ENCODE measurements around the gene TOR4A.
A peak's percentile ranks its signal among the peaks of the same experiment; 100 is the strongest.

Gene TOR4A

DNA sequence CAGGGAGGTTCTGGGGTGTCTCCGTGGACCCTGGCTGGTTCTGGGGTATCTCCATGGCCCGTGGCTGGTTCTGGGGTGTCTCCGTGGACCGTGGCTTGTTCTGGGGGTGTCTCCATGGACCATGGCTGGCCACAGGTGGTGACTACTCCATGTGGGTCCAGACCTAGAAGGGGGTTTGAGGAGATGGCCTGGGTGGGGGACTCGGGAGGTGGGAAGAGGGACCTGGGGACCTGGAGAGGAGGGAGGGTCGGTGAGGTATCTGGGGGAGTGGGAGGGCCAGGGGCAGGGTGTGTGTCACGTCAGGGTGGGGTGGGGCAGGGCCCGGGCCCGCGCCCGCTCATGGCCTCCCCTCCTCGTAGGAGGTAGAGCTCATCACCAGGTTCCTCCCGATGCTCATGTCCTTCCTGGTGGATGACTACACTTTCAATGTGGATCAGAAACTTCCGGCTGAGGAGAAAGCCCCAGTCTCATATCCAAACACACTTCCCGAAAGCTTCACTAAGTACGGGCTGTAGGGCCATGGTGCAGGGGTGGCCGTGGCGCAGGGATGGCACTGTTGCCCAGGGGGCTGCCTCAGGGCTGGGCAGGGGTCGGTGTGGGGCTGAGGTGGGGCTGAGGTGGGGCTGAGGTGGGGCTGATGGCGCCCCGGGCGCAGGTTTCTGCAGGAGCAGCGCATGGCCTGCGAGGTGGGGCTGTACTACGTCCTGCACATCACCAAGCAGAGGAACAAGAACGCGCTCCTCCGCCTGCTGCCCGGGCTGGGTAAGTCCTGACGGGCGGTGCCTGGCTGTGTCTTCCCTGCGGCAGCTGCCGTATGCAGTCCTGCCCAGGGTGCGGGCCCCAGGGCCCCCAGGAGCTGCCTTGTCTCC is 10.7 kb upstream of the TOR4A start:
- no peaks in the 10 kb centered on the region for H3K27me3 ChIP-seq (ENCODE audit: low read depth)
- no peaks in the 10 kb centered on the region for H3K4me1 ChIP-seq
- in situ Hi-C loops (cut with MboI; ENCODE audit: low sequenced_read_pairs) = no loop called here
- no peak for DNase-seq (ENCODE audit: low spot score in 2 of 2)
- H3K36me3 ChIP-seq (replicated peaks) = peaks cover 52% of the 10 kb centered on the region
- H3K9me3 ChIP-seq = no peaks in the 10 kb centered on the region
- no peak overlapping the region for H3K4me3 ChIP-seq

DNA sequence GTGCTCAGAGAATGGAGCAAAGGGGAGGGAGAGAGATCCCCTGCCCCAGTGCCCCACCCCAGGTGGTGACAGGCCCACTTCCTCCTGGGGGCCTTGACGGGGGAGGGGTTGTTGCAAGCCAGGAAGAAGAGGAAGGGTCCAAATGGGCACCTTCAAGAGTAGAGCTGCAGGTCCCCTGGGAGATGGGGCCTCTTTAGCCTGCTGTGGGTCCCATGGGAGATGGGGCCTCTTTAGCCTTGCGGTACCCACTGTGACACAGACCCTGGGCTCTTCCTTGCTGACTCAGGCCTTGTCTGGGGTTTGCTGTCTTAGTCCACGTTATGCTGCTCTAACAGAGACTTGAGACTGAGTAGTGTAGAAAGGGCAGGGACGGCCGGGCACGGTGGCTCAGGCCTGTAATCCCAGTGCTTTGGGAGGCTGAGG is 9.6 kb upstream of the TOR4A start:
- Histone ChIP-seq H3K4me1 (no peaks in the 10 kb centered on the region), H3K27me3 (ENCODE audit: low read depth) (no peaks in the 10 kb centered on the region), H3K4me3 (no peak overlapping the region), H3K9me3 (no peaks in the 10 kb centered on the region), H3K36me3 (replicated peaks) (peaks cover 61% of the 10 kb centered on the region)
- no peak for DNase-seq (ENCODE audit: low spot score in 2 of 2)
- in situ Hi-C loops (cut with MboI; ENCODE audit: low sequenced_read_pairs) = no loop called here

DNA sequence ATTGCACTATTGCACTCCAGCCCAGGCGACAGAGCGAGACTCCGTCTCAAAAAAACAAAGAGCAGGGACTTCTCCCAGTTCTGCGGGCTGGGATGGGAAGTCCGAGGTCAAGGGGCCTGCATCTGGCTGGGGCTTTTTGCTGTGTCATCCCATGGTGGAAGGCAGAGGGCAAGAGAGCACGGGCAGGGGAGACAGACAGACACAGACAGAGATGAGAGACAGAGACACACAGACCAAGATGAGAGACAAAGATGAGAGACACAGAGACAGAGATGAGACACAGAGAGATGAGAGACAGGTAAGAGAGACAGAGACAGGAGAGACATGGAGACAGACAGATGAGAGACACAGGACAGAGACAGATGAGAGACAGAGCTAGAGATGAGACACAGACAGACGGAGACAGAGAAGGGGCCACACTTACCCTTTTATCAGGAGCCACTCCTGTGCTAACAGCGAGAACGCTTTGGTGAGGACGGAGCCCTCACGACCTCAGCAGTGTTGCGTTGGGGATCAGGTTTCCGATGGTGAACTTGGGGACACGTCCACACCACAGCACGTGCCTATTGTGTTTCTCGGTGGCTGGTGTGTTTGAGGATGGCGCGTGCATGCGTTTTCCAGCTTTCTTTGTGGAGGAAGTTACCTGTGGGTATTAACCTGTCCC is 8.9 kb upstream of the TOR4A start:
- no peaks in the 10 kb centered on the region for H3K9me3 ChIP-seq
- H3K4me3 ChIP-seq = no peak overlapping the region
- in situ Hi-C loops (cut with MboI; ENCODE audit: low sequenced_read_pairs) = no loop called here
- no peak for DNase-seq (ENCODE audit: low spot score in 2 of 2)
- H3K27me3 ChIP-seq (ENCODE audit: low read depth) = no peaks in the 10 kb centered on the region
- H3K36me3 ChIP-seq (replicated peaks) = peaks cover 62% of the 10 kb centered on the region
- H3K4me1 ChIP-seq = no peaks in the 10 kb centered on the region

DNA sequence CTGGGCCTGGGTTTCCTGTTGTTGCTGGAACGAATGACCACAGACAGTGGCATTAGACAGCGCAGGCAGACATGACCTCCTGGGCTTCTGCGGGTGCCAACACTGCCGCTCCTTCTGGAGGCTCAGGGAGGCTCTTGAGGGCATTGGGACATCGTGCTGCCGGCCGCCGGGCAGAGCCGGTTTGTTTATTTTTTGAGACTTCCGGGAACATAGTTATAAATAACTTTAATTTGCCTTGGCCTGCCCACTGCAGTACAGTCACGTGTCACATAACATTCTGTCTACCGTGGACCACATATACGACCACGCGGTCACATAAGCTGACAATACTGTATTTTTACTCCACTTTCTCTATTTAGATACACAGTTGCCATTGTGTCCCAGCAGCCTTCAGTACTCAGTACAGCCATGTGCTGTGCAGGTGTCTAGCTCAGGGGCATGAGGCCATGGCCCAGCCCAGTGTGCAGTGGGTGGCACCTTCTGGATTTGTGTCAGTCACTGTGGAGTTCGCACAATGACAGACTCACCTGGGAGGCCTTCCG is 8.2 kb upstream of the TOR4A start:
- Histone ChIP-seq H3K4me1 (no peaks in the 10 kb centered on the region), H3K4me3 (no peak overlapping the region), H3K27me3 (ENCODE audit: low read depth) (no peaks in the 10 kb centered on the region), H3K9me3 (no peaks in the 10 kb centered on the region), H3K36me3 (replicated peaks) (peaks cover 56% of the 10 kb centered on the region)
- no peak for DNase-seq (ENCODE audit: low spot score in 2 of 2)
- in situ Hi-C loops (cut with MboI; ENCODE audit: low sequenced_read_pairs) = no loop called here

DNA sequence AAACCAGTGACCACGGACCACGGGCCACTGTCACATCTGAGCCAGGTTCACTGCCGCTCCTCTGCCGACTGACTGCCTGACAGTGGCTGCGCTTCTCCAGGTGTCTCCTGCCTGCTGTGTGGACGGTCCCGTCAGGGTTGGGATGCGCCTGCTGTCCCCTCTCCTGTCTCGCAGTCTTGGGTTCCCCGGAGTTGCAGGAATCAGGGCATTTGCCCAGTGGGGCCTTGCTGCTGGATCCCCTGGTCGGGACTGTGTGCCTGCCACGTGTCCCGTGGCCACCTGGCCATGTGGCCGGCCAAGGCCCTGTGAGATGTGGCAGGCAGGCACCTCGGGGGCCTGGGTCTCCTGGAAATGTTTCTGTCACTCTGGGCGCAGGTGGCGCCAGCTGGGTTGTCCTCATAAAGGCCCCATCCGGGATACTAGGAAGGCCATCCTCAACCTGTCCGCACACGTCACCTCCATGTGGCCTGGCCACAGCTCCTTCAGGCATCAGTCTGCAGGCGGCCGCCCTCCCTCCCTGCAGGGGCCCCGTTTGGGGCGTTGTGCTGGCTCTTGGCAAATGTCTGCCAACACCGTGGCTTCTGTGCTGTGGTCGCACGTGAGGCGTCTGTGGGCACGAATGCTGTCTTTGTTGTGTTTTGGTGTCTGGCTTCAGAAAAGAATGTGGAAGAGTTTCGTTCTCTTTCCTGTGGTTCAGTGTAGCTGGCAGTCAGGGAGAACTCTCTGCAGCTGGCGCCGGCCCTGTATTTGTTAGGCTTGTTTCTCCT is 6.4 kb upstream of the TOR4A start:
- DNase-seq (ENCODE audit: low spot score in 2 of 2) = no peak
- H3K4me3 ChIP-seq = no peak overlapping the region
- in situ Hi-C loops (cut with MboI; ENCODE audit: low sequenced_read_pairs) = no loop called here
- H3K9me3 ChIP-seq = no peaks in the 10 kb centered on the region
- peaks cover 43% of the 10 kb centered on the region for H3K36me3 ChIP-seq (replicated peaks)
- no peaks in the 10 kb centered on the region for H3K4me1 ChIP-seq
- H3K27me3 ChIP-seq (ENCODE audit: low read depth) = no peaks in the 10 kb centered on the region

DNA sequence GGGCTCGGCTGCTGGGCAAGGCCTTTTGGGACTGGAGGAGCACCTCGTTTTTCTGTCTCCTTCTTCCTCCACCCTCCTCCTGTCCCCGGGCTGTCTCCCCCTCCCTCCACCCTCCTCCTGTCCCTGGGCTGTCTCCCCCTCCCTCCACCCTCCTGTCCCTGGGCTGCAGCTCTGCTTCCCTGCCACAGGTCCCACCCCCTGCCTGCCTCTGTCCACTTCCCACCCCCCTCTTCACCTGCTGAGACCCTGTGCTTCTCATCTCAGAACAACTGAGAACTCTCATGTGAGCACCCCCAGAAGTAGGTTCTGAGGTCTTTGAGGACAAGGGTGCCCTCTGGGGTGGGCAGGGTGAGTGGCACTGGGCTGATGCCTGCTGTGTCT is 5.8 kb upstream of the TOR4A start:
- peaks cover 40% of the 10 kb centered on the region for H3K36me3 ChIP-seq (replicated peaks)
- no peak overlapping the region for H3K4me3 ChIP-seq
- in situ Hi-C loops (cut with MboI; ENCODE audit: low sequenced_read_pairs) = no loop called here

DNA sequence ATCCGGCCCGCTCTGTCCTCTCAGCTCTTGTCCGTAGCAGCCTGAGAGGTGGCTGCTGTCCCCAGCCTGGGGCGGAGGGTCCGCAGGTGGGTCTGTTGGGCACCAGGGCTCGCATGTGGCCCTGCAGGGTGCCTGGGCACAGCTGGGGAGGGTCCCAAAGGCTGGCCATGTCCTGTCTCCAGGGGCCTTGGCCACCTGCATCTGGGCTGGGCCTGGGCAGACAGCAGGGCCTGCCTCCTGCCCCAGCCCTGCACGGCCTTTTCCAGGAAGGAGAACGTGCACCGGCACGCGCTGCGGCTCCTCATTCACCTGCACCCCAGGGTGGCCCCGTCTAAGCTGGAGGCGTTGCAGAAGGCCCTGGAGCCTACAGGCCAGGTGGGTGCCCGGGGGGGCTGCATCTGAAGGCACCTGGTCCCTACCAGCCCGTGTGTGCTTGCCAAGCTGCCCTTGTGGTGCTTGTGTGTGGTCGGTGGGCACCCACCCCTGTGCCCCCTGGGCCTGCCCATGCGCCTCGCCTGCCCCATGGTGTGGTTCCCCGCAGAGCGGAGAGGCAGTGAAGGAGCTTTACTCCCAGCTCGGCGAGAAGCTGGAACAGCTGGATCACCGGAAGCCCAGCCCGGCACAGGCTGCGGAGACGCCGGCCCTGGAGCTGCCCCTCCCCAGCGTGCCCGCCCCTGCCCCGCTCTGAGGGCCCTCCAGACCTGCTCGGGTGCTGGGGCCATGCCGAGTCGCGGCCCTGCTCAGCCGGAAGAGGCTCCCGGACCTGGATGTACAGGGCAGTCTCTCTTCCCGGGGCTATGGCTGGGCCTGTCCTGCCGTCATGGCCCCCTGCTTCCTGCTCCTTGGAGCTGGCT is 5.1 kb upstream of the TOR4A start:
- Histone ChIP-seq H3K36me3 (replicated peaks) (peaks cover 40% of the 10 kb centered on the region), H3K4me1 (peaks cover 3% of the 10 kb centered on the region; the same call in 1 of the 2 replicates), H3K27me3 (ENCODE audit: low read depth) (no peaks in the 10 kb centered on the region), H3K9me3 (no peaks in the 10 kb centered on the region), H3K4me3 (no peak overlapping the region)
- in situ Hi-C loops (cut with MboI; ENCODE audit: low sequenced_read_pairs) = no loop called here
- no peak for DNase-seq (ENCODE audit: low spot score in 2 of 2)

More for the DNA sequence above, 5.8 kb upstream of the TOR4A start:
- H3K4me1 ChIP-seq = peaks cover 2% of the 10 kb centered on the region; the same call in 1 of the 2 replicates
- H3K27me3 ChIP-seq (ENCODE audit: low read depth) = no peaks in the 10 kb centered on the region
- peak in 1 of 2 experiments; percentile 6 for DNase-seq (ENCODE audit: low spot score in 2 of 2)
- no peaks in the 10 kb centered on the region for H3K9me3 ChIP-seq

DNA sequence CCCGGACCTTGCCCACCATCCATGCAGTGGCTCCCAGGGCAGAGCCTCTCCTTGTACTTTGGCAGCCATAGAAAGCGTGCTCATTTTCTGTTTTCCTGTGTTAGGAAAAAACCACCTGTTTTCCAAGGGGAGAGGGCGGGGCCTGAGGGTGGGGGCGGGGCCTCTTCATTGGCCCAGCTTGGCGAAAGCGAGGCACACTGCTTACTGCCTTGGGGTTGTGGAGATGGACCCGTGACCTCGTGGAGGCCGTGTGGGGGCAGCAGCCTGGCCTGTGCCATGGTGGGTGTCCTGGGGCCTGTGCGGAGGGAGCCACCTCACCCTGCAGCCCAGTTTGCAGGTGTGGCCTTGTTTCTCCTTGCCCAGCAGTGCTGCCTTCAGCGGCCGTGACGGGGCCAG is 4.4 kb upstream of the TOR4A start:
- Histone ChIP-seq H3K4me1 (peaks cover 3% of the 10 kb centered on the region; the same call in 1 of the 2 replicates), H3K27me3 (ENCODE audit: low read depth) (no peaks in the 10 kb centered on the region), H3K4me3 (no peak overlapping the region), H3K9me3 (no peaks in the 10 kb centered on the region), H3K36me3 (replicated peaks) (peaks cover 33% of the 10 kb centered on the region)
- in situ Hi-C loops (cut with MboI; ENCODE audit: low sequenced_read_pairs) = no loop called here
- DNase-seq (ENCODE audit: low spot score in 2 of 2) = no peak

DNA sequence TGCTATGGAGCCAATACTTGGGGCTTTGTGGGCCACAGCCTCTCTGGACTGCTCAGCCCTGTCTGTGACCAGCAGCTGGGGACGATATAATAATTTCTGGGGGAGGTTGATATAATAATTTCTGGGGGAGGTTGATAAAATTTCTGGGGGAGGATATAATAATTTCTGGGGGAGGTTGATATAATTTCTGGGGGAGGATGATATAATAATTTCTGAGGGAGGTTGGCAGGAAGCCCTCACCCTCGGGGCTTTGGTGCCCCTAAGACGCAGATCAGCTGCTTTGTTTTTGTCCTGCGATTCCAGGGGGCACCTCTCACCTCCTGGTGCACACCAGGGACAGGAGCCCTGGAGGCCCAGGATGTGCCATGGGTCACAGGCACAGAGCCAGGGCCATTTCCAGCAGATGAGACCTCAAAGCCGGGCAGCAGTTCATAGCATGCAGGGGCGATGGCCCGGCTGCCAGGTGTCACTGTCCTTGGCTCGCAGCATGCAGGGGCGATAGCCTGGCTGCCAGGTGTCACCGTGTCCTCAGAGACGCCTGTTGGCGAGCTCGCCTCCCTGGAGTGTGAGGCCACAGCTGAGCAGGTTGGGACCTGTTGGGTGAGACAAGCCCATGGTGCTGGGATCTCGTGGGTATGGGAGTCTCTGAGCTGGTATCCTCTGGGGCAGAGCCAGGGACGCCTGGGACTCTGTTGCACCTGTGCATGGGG is 3.8 kb upstream of the TOR4A start:
- peak in 1 of 2 experiments; percentile 6 for DNase-seq (ENCODE audit: low spot score in 2 of 2)
- in situ Hi-C loops (cut with MboI; ENCODE audit: low sequenced_read_pairs) = no loop called here
- Histone ChIP-seq H3K27me3 (ENCODE audit: low read depth) (no peaks in the 10 kb centered on the region), H3K4me3 (no peak overlapping the region), H3K4me1 (peaks cover 3% of the 10 kb centered on the region; the same call in 1 of the 2 replicates), H3K36me3 (replicated peaks) (peaks cover 27% of the 10 kb centered on the region), H3K9me3 (no peaks in the 10 kb centered on the region)

DNA sequence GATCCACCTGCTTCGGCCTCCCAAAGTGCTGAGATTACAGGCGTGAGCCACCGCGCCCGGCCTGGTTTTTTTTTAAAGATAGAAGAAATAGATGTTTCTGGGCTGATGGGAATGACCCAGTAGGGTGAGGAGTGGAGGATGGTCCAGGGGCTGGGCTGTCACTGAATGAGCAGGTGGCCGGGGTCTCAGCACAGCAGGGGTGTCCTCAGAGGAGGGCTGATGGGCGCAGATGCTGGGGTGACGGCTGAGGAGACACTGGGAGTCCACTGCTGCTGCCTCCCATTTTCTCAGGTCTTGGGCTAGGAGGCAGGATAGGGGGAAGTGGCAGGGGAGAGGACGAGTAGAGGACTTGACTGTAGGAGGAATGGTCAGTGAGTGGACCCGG is 2.3 kb upstream of the TOR4A start:
- Histone ChIP-seq H3K4me3 (no peak overlapping the region), H3K27me3 (ENCODE audit: low read depth) (no peaks in the 10 kb centered on the region), H3K36me3 (replicated peaks) (peaks cover 18% of the 10 kb centered on the region), H3K9me3 (no peaks in the 10 kb centered on the region), H3K4me1 (peaks cover 3% of the 10 kb centered on the region; the same call in 1 of the 2 replicates)
- no peak for DNase-seq (ENCODE audit: low spot score in 2 of 2)
- in situ Hi-C loops (cut with MboI; ENCODE audit: low sequenced_read_pairs) = no loop called here

DNA sequence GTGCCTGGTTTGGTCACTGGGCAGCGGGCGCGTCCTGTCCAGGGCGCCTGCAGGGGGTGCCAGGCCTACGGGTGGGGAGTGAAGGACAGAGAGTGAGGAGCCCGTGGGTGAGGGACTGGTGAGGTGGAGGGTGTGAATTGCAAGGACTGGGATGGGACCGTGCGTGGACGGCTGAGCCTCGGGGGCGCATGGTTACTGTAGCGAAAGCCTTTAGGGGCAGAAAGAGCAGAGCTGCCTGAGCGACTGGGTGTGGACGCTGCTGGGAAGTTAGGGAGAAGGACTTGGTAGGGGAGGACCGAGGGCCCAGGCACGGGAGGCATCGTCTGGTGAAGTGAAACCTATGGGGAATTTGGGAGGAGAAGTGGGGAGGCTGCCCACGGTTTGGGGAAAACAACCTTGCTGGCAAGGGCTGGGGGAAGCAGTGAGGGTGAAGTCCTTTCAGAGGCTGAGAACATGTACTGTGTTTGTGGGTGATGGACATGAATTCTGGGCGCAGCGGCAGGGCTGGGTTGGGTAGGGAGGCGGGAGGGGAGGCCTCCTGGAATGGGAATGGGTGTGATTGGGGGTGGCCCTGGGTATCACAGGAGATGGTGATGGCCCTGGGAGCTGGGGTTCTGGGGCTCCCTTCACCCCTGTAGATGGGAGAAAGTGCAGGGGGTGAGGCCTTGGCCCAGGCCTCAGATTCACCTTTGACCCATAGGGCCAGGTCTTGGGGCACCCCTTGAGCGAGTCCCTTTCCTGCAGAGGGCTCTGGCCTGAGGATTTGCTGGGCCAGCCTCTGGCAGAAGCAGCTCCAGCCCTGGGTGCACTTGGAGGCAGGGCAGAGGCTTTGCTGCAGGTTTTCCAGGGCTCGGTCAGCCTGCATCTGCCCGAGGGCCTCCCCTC is 1.7 kb upstream of the TOR4A start:
- H3K9me3 ChIP-seq = no peaks in the 10 kb centered on the region
- peaks cover 17% of the 10 kb centered on the region for H3K36me3 ChIP-seq (replicated peaks)
- H3K4me3 ChIP-seq = no peak overlapping the region
- DNase-seq (ENCODE audit: low spot score in 2 of 2) = peak in 1 of 2 experiments; percentile 13
- H3K27me3 ChIP-seq (ENCODE audit: low read depth) = no peaks in the 10 kb centered on the region
- peaks cover 3% of the 10 kb centered on the region; the same call in 1 of the 2 replicates for H3K4me1 ChIP-seq
- in situ Hi-C loops (cut with MboI; ENCODE audit: low sequenced_read_pairs) = no loop called here

All from HAP-1 (cell line).